Endothelial cell of umbilical vein (primary cell): Measurements from ENCODE around the gene TNFRSF21. TPM values are rescaled to one million over a fixed set of nuclear protein-coding genes. Genes with fewer than 3 reads are reported as not detected.

Experiments
- BruUV-seq: library from RNA; stranded (reverse); fragments of 400-500 nt; replicated peaks from 2 replicates; lab custom pipeline; 2021; lab: Mats Ljungman, UMichigan
- CTCF ChIA-PET: fragments of 300-600, 350-600 bp; sonication (Branson Sonifier 250); formaldehyde crosslinking; loops from one replicate; lab custom pipeline; 2021; ENCODE audit warnings: antibody characterized with exemption, inconsistent platforms; lab: Charles Lee
- POLR2A ChIA-PET: fragments of 300-600, 350-600 bp; sonication (Branson Sonifier 250); formaldehyde crosslinking; loops from one replicate; lab custom pipeline; 2021; ENCODE audit warnings: antibody characterized with exemption, inconsistent platforms; lab: Charles Lee
- DNase-seq: peaks from one replicate; pipeline ENCODE4 v3.0.0-alpha.2; 2011; ENCODE audit warnings: low read depth, low spot score
- FAIRE-seq: peaks from 2 replicates; lab custom pipeline; 2011; peaks lifted over from hg19 to GRCh38; lab: Jason Lieb, UNC
- H2AFZ ChIP-seq: 2 replicates; pipeline ENCODE4 v1.6.0; 2012; ENCODE audit warnings: low read depth, low read length, control low read depth, inconsistent platforms
- H3K27ac ChIP-seq: 2 replicates; pipeline ENCODE4 v1.5.1; 2011; ENCODE audit warnings: low read depth, mild to moderate bottlenecking, control low read depth, low read length, moderate library complexity; ENCODE audit not compliant: insufficient read depth
- H3K27me3 ChIP-seq, 2 experiments: 2 replicates each; pipeline versions ENCODE4 v1.6.0 to v1.6.1; 2011; ENCODE audit warnings: low read length in 2 of 2, mixed read lengths in 1 of 2; ENCODE audit not compliant: control insufficient read depth in 2 of 2, insufficient read depth in 2 of 2
- H3K36me3 ChIP-seq, 2 experiments: 2 replicates in 1 of 2; 3 replicates in 1 of 2; pipeline ENCODE4 v1.5.1; 2011; ENCODE audit warnings: low read length in 2 of 2, mild to moderate bottlenecking in 1 of 2, moderate library complexity in 1 of 2; ENCODE audit not compliant: control insufficient read depth in 2 of 2, insufficient read depth in 2 of 2; ENCODE audit errors: extremely low read depth in 1 of 2
- H3K4me1 ChIP-seq: 3 replicates; pipeline ENCODE4 v1.5.1; 2011; ENCODE audit warnings: mild to moderate bottlenecking, low read length; ENCODE audit not compliant: control insufficient read depth, insufficient read depth; ENCODE audit errors: extremely low read depth
- H3K4me2 ChIP-seq: 2 replicates; pipeline ENCODE4 v1.6.1; 2011; ENCODE audit warnings: low read length, control low read depth, mixed read lengths; ENCODE audit not compliant: insufficient read depth
- H3K4me3 ChIP-seq, 3 experiments: fragments of 200-600 bp in 1 of 3; sonication (generic), shearing (Covaris generic) in 1 of 3; replicated peaks in 1 of 3; 2 replicates each; pipeline ENCODE4 v1.5.1; 2011 to 2016; ENCODE audit warnings: control low read depth in 3 of 3, low read length in 3 of 3, mild to moderate bottlenecking in 2 of 3, inconsistent platforms in 1 of 3, low read depth in 1 of 3, moderate library complexity in 1 of 3; ENCODE audit not compliant: insufficient read depth in 1 of 3
- H3K79me2 ChIP-seq: 2 replicates; pipeline ENCODE4 v1.6.0; 2012; ENCODE audit warnings: low read length, inconsistent platforms; ENCODE audit not compliant: control insufficient read depth, insufficient read depth
- H3K9ac ChIP-seq: replicated peaks from 2 replicates; pipeline ENCODE3; 2011; ENCODE audit warnings: low read length, control low read depth; ENCODE audit not compliant: insufficient read depth; ENCODE audit errors: extremely low read depth
- H3K9me1 ChIP-seq: replicated peaks from 3 replicates; pipeline ENCODE4 v1.6.0; 2011; ENCODE audit warnings: mild to moderate bottlenecking, low read length; ENCODE audit not compliant: control insufficient read depth, insufficient read depth; ENCODE audit errors: extremely low read depth
- H3K9me3 ChIP-seq: replicated peaks from 2 replicates; pipeline ENCODE4 v1.5.1; 2012; ENCODE audit warnings: low read length, inconsistent platforms; ENCODE audit not compliant: control insufficient read depth, insufficient read depth
- H4K20me1 ChIP-seq: replicated peaks from 2 replicates; pipeline ENCODE3; 2011; ENCODE audit warnings: mild to moderate bottlenecking, low read length; ENCODE audit not compliant: control insufficient read depth, insufficient read depth; ENCODE audit errors: extremely low read depth
- CTCF ChIP-seq, 2 donors: IDR thresholded peaks; 1 replicate in 1 of 2; 2 replicates in 1 of 2; pipeline ENCODE4 v1.5.1; 2011; ENCODE audit warnings: low read length in 2 of 2, mild to moderate bottlenecking in 2 of 2, moderate library complexity in 2 of 2, control low read depth in 1 of 2, inconsistent platforms in 1 of 2, low read depth in 1 of 2; ENCODE audit not compliant: insufficient read depth in 1 of 2; ENCODE audit errors: extremely low read depth in 1 of 2
- EZH2 ChIP-seq: IDR thresholded peaks from 2 replicates; pipeline ENCODE4 v1.6.1; 2012; ENCODE audit warnings: borderline replicate concordance, low read depth, mild to moderate bottlenecking, moderate library complexity, low read length, inconsistent platforms; ENCODE audit not compliant: severe bottlenecking
- FOS ChIP-seq: IDR thresholded peaks from 2 replicates; pipeline ENCODE4 v1.6.1; 2011; ENCODE audit warnings: mild to moderate bottlenecking, low read length, moderate library complexity, borderline replicate concordance; ENCODE audit not compliant: insufficient read depth
- GATA2 ChIP-seq: IDR thresholded peaks from 2 replicates; pipeline ENCODE4 v1.7.0; 2011; ENCODE audit warnings: low read depth, mild to moderate bottlenecking, moderate library complexity, mixed read lengths, low read length; ENCODE audit not compliant: insufficient read length, insufficient read depth
- JUN ChIP-seq: IDR thresholded peaks from 2 replicates; pipeline ENCODE4 v1.6.1; 2011; ENCODE audit warnings: borderline replicate concordance, low read depth; ENCODE audit not compliant: insufficient read length, insufficient read depth
- MAX ChIP-seq: IDR thresholded peaks from 2 replicates; pipeline ENCODE4 v1.6.1; 2011; ENCODE audit not compliant: insufficient read depth, insufficient read length
- MYC ChIP-seq: IDR thresholded peaks from one replicate; pipeline ENCODE4 v1.6.1; 2011; ENCODE audit warnings: mild to moderate bottlenecking, low read depth, low read length
- POLR2A ChIP-seq: IDR thresholded peaks from 2 replicates; pipeline ENCODE4 v1.6.1; 2012; ENCODE audit warnings: low read depth, mild to moderate bottlenecking, control low read depth, low read length
- POLR2AphosphoS5 ChIP-seq: IDR thresholded peaks from 2 replicates; pipeline ENCODE4 v1.6.1; 2012; ENCODE audit warnings: low read depth, mild to moderate bottlenecking, control low read depth, low read length, moderate library complexity; ENCODE audit not compliant: insufficient read depth
- dilution Hi-C: fragments of 300-500 bp; cut with MboI; formaldehyde crosslinking; loops from one replicate; pipeline ENCODE4 v1.15.0; 2019; ENCODE audit warnings: low sequenced_read_pairs; ENCODE audit not compliant: extremely low pct_ligation_motif_present
- intact Hi-C: fragments of 100-400 bp; cut with micrococcal nuclease; formaldehyde crosslinking; loops from one replicate; pipeline ENCODE4 v1.10.0; 2022
- polyA plus RNA-seq, 4 experiments: library from polyadenylated mRNA; depleted of rRNA in 3 of 4; stranded (reverse) in 3 of 4; unstranded in 1 of 4; fragments of >200 nt; gene quantifications; 2 replicates each; pipeline versions ENCODE4 v1.2.1 to v1.2.3, GENCODE V29; 2011 to 2012; ENCODE audit warnings: missing spikeins in 1 of 4
- total RNA-seq: library from RNA; stranded (reverse); gene quantifications from 2 replicates; pipeline ENCODE4 v1.2.3, GENCODE V29; 2021

Gene TNFRSF21
- total and polyA plus RNA-seq, 2 donors (not counting 3 experiments of a cell fraction or from before 2014, with no cell fraction given): 26.0 to 40.6 TPM

- Histone ChIP-seq H3K4me3 (no peak overlapping the region), H4K20me1 (no peaks in the 10 kb centered on the region), H3K9me1 (no peaks in the 10 kb centered on the region), H3K27ac (no peak overlapping the region), H3K4me1 (no peaks in the 10 kb centered on the region), H3K36me3 (no peaks in the 10 kb centered on the region), H3K9me3 (no peaks in the 10 kb centered on the region), H2AFZ (no peak overlapping the region), H3K4me2 (no peak overlapping the region), H3K27me3 (peaks cover 3 to 12% of the 10 kb centered on the region in 2 experiments), H3K79me2 (no peaks in the 10 kb centered on the region), H3K9ac (no peak overlapping the region)
- BruUV-seq: no TSS peak
- TF ChIP-seq JUN (no peak), EZH2 (no peak), MYC (no peak), CTCF (IDR thresholded peaks at IDR 0.05; ENCODE audit: extremely low read depth in 1 of 2, insufficient read depth in 1 of 2, low read depth in 1 of 2, low read length in 2 of 2) (no peak), MAX (no peak), GATA2 (no peak), POLR2A (no peak), POLR2AphosphoS5 (no peak), FOS (no peak)
- ChIA-PET POLR2A (no interaction called here), CTCF (no interaction called here)
- FAIRE-seq: no peak
- dilution Hi-C loops (no loop called here), intact Hi-C loops (no loop called here)
- no peak for DNase-seq
Measured at GRCh38 chr6:47321577-47321976, 11.9 kb upstream of the TNFRSF21 start.
